ENCODE results near the gene RABEPK.

DNA sequence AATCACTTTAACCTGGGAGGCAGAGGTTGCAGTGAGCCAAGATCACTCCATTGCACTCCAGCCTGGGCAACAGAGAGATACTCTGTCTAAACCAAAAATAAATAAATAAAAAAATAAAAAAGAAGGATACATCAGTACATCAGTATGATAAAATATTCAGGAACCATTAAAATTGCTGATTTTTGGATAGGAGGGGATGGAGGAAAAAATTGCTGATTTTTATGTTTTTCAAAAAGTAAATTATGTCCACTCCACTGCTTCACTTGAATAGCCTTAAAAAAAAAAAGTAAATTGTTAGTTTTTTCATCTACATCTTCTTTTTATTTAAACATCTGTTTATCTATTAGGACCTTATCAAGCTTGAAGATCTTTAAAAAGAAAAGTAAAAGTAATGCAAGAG lies 53.9 kb downstream of the RABEPK start:
- TF ChIP-seq, protein P1, sequence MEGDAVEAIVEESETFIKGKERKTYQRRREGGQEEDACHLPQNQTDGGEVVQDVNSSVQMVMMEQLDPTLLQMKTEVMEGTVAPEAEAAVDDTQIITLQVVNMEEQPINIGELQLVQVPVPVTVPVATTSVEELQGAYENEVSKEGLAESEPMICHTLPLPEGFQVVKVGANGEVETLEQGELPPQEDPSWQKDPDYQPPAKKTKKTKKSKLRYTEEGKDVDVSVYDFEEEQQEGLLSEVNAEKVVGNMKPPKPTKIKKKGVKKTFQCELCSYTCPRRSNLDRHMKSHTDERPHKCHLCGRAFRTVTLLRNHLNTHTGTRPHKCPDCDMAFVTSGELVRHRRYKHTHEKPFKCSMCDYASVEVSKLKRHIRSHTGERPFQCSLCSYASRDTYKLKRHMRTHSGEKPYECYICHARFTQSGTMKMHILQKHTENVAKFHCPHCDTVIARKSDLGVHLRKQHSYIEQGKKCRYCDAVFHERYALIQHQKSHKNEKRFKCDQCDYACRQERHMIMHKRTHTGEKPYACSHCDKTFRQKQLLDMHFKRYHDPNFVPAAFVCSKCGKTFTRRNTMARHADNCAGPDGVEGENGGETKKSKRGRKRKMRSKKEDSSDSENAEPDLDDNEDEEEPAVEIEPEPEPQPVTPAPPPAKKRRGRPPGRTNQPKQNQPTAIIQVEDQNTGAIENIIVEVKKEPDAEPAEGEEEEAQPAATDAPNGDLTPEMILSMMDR (IDR thresholded peaks at IDR 0.05 in 4 of 5, conservative IDR thresholded peaks at IDR 0.05 in 1 of 5), result no peak
- TF ChIP-seq POLR2A (IDR thresholded peaks at IDR 0.05), result no peak

All from gastrocnemius medialis (tissue), 4 donors.